NCI-H1417 treated with DMSO at 0.1 percent for 48 hours (cell line): ENCODE data around the gene POLDIP3.
"Not testable (repeated sequence)": the region's sequence is repeated elsewhere in the genome, so short reads cannot be mapped to it uniquely, and the experiment has no call there.

Source experiments
- DNase-seq: peaks from one replicate; lab custom pipeline; 2025; lab: John Stamatoyannopoulos, UW

The POLDIP3 gene

GRCh38 chr22:42553475-42554361 is 61.0 kb downstream of the POLDIP3 start, which contains the start of gene SERHL2:
TSS of gene SERHL2 (plus strand) at chr22:42553956. CDS start at chr22:42554021, 65 bp downstream.
- no peak for DNase-seq

DNA sequence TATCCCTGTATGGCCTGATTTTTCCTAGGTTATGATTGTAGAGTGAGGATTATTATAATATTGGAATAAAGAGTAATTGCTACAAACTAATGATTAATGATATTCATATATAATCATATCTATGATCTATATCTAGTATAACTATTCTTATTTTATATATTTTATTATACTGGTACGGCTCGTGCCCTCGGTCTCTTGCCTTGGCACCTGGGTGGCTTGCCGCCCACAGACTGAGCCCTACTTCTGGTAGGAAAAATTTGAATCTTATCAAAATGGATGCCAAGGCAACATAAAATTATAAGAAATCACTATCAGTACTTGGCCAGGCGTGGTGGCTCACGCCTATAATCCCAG is 62.4 kb downstream of the POLDIP3 start:
- DNase-seq = not testable (repeated sequence)

DNA sequence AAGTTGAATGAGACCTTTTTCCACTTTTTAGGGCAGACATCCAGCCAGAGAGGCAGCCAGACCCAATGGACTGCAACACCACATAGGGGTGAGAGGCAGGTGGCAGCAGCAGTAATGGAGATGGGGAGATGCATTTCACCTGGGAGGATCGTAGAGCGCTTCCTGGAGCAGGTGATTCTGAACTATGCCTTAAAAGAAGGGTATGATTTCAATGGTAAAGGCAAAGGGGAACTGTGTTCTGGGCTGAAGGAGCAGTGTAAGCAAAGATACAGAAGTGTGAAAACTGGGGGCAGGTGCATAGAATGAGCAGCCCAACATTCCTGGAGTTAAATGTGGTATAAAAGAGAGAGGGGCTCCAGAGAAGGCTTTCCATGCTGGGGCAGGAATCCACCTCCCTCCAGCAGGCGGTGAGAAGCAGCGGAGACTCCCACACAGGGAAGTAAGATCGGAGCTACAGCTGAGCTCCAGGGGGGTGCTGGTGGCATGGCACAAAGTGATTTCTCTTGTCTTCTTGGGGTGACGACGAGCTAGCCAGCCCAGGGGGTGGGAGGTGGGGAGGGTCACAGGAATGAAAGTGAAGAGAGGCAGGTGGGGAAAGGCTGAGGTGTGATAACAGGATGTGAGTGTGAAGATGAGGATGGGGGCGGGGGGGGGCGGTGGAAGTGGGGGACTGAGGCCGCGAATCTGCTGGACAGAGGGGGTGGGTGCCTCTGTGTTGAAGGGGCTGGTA is 65.2 kb downstream of the POLDIP3 start:
- no peak for DNase-seq

DNA sequence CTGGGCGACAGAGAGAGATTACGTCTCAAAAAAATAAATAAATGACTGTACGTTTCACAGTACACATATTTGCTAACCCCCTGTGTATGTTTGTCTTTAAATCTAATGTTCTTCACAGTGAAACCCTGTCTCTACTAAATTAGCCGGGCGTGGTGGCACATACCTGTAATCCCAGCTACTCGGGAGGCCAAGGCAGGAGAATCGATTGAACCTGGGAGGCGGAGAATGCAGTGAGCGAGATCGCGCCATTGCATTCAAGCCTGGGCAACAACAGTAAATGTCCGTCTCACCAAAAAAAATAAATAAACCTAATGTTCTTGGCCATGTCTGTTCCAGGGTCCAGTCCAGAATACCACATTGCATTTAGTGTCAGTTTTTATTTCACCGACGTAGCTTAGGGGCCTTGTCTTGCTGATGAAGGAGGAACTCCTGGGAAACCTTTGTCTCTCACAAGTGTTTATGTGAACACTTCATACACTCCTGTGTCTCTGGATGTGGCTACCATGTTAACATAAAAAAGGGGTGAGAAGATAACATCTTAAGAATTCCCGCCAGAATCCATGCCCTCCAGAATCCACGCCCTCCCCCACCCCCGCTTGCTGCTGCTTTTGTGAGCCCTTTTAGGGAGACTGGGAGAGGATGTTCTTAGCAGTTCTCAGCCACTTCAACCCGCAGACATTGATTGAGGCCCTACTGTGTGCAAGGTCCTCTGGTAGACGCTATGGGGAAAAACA is 65.9 kb downstream of the POLDIP3 start:
- no peak for DNase-seq

- not testable (repeated sequence) for DNase-seq
These were observed 66.6 kb downstream of the POLDIP3 start for GRCh38 chr22:42548126-42548525.

DNA sequence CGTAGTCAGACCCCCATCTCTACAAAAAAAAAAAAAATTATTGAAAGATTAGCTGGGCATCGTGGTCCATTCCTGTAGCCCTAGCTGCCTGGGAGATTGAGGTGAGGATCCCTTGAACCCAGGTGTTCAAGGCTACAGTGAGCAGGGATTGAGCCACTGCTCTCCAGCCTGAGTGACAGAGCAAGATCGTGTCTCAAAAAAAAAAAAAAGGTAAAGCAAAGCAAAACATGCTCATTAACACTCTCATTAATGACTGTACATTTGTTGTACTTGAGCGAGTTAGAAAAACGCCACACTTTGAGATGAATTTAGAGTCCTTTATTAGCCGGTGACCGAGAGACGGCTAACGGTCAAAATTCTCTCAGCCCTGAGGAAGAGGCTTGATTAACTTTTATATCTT is 67.1 kb downstream of the POLDIP3 start:
- DNase-seq = no peak

- no peak for DNase-seq
These were observed 70.0 kb downstream of the POLDIP3 start for GRCh38 chr22:42544686-42545085.

GRCh38 chr22:42539236-42539771 is 75.4 kb downstream of the POLDIP3 start:
- not testable (repeated sequence) for DNase-seq

DNA sequence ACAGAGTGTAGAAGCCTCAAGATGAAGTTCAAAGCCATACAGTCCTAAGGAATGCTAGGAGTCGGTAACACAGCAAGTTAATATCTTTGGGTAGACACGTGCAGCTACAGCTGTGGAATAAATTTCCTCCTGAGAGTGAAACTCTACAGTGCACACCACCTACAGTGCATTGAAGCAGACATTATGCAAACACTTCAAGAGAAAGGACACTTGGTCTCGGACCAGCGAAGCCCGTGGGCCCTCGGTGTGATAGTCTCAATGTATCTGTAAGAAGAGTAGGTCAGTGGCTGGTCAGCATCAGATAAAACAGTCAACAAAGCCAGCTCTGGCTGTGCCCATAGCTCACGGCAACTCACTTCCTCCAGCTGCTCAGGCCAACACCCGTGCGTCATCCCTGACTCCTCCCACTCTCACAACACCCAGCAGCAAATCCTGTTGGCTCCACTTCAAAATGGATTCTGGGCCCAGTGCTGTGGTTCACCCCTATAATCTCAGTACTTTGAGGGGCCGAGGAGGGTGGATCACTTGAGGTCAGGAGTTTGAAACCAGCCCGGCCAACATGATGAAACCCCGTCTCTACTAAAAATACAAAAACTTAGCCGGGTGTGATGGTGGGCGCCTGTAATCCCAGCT is 77.4 kb downstream of the POLDIP3 start:
- not testable (repeated sequence) for DNase-seq

DNA sequence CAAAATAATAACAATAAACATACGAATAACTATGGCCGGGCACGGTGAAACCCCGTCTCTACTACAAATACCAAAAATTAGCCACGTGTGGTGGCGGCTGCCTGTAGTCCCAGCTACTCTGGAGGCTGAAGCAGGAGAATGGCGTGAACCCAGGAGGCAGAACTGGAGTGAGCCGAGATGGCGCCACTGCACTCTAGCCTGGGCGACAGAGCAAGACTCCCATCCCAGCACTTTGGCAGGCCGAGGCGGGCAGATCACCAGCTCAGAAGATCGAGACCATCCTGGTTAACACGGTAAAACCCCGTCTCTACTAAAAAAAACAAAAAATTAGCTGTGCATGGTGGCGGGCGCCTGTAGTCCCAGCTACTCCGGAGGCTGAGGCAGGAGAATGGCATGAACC is 78.0 kb downstream of the POLDIP3 start:
- DNase-seq = not testable (repeated sequence)

DNA sequence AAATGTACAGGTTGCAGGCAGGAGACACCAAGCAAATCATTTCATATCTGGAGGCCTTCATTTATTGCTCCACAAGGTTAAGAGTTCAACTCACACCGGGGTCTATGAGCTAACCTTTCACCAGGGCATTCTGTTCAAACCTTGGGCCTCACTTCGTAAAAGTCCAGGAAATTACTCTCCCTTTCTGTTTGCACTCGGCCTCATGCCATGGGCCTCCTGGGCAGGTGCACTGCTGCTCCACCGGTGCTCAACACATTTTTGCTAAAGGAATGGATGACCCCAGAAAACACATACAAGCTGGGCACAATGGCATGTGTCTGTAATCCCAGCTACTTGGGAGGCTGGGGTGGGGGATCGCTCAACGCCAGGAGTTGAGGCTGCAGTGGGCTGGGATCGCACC is 78.5 kb downstream of the POLDIP3 start:
- no peak for DNase-seq

GRCh38 chr22:42535082-42535731 is 79.5 kb downstream of the POLDIP3 start:
- DNase-seq = not testable (repeated sequence)
